ENCODE data around the gene SF3B5. TPM values are rescaled to one million over a fixed set of nuclear protein-coding genes. Genes with fewer than 3 reads are reported as not detected.

The SF3B5 gene
- total RNA-seq, 1 experiment from 2014 or later, result 139 TPM

- BruUV-seq (replicated peaks), result no TSS peak
These were observed 24.0 kb upstream of the SF3B5 start for GRCh38 chr6:144119376-144119775.

GRCh38 chr6:144115219-144115618 lies 19.8 kb upstream of the SF3B5 start:
- no peak for DNase-seq
- intact Hi-C loops (cut with micrococcal nuclease), result no loop called here
- BruUV-seq (replicated peaks), result no TSS peak

More at GRCh38 chr6:144119376-144119775, 24.0 kb upstream of the SF3B5 start:
- POLR2A ChIA-PET (ENCODE audit: unreplicated experiment), result no interaction called here
- Histone ChIP-seq H3K36me3 (ENCODE audit: low read depth, low read length) (no peaks in the 10 kb centered on the region), H3K9me2 (replicated peaks; ENCODE audit: low read length) (no peaks in the 10 kb centered on the region), H3K4me3 (ENCODE audit: low read length) (no peak overlapping the region), H2AFZ (ENCODE audit: low read length) (no peak overlapping the region), H4K20me1 (ENCODE audit: low read length) (no peaks in the 10 kb centered on the region), H3K9me3 (ENCODE audit: low read length) (no peaks in the 10 kb centered on the region), H3K9ac (ENCODE audit: low read length) (no peak overlapping the region), H3K79me2 (ENCODE audit: low read length) (no peaks in the 10 kb centered on the region), H3K4me1 (ENCODE audit: insufficient read depth, low read length) (no peaks in the 10 kb centered on the region), H3K27ac (ENCODE audit: low read length) (no peak overlapping the region), H3K4me2 (ENCODE audit: low read length) (no peak overlapping the region), H3K27me3 (ENCODE audit: low read length) (no peaks in the 10 kb centered on the region), H3F3A (ENCODE audit: low read length, unreplicated experiment) (no peaks in the 10 kb centered on the region)
- CTCF ChIA-PET, result no interaction called here
- intact Hi-C loops (cut with micrococcal nuclease), result no loop called here
- ATAC-seq (no peak), DNase-seq (no peak)
- TF ChIP-seq, protein P1, sequence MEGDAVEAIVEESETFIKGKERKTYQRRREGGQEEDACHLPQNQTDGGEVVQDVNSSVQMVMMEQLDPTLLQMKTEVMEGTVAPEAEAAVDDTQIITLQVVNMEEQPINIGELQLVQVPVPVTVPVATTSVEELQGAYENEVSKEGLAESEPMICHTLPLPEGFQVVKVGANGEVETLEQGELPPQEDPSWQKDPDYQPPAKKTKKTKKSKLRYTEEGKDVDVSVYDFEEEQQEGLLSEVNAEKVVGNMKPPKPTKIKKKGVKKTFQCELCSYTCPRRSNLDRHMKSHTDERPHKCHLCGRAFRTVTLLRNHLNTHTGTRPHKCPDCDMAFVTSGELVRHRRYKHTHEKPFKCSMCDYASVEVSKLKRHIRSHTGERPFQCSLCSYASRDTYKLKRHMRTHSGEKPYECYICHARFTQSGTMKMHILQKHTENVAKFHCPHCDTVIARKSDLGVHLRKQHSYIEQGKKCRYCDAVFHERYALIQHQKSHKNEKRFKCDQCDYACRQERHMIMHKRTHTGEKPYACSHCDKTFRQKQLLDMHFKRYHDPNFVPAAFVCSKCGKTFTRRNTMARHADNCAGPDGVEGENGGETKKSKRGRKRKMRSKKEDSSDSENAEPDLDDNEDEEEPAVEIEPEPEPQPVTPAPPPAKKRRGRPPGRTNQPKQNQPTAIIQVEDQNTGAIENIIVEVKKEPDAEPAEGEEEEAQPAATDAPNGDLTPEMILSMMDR (conservative IDR thresholded peaks at IDR 0.05; ENCODE audit: low read depth, low read length), result no peak
- TF ChIP-seq EZH2phosphoT487 (IDR thresholded peaks at IDR 0.05; ENCODE audit: borderline replicate concordance, low read length), result no peak

GRCh38 chr6:144113366-144113765 lies 18.0 kb upstream of the SF3B5 start:
- Histone ChIP-seq H2AFZ (ENCODE audit: low read length) (no peak overlapping the region), H3K36me3 (ENCODE audit: low read depth, low read length) (no peaks in the 10 kb centered on the region), H3K9me2 (replicated peaks; ENCODE audit: low read length) (no peaks in the 10 kb centered on the region), H3K27me3 (ENCODE audit: low read length) (no peaks in the 10 kb centered on the region), H3F3A (ENCODE audit: low read length, unreplicated experiment) (no peaks in the 10 kb centered on the region), H3K27ac (ENCODE audit: low read length) (no peak overlapping the region), H3K4me3 (ENCODE audit: low read length) (no peak overlapping the region), H4K20me1 (ENCODE audit: low read length) (no peaks in the 10 kb centered on the region), H3K9ac (ENCODE audit: low read length) (no peak overlapping the region), H3K4me1 (ENCODE audit: insufficient read depth, low read length) (no peaks in the 10 kb centered on the region), H3K4me2 (ENCODE audit: low read length) (no peak overlapping the region), H3K79me2 (ENCODE audit: low read length) (no peaks in the 10 kb centered on the region), H3K9me3 (ENCODE audit: low read length) (no peaks in the 10 kb centered on the region)
- TF ChIP-seq, protein P1 (conservative IDR thresholded peaks at IDR 0.05; ENCODE audit: low read depth, low read length), result no peak
- no peak for TF ChIP-seq EZH2phosphoT487 (IDR thresholded peaks at IDR 0.05; ENCODE audit: borderline replicate concordance, low read length)
- no peak for TF ChIP-seq EZH2 (IDR thresholded peaks at IDR 0.05; ENCODE audit: low read length, unreplicated experiment)
- DNase-seq, result no peak
- POLR2A ChIA-PET (ENCODE audit: unreplicated experiment), result no interaction called here
- CTCF ChIA-PET, result no interaction called here
- no TSS peak for BruUV-seq (replicated peaks)
- ATAC-seq, result no peak
- intact Hi-C loops (cut with micrococcal nuclease), result no loop called here

More at GRCh38 chr6:144115219-144115618, 19.8 kb upstream of the SF3B5 start:
- H3K79me2 ChIP-seq (ENCODE audit: low read length), result no peaks in the 10 kb centered on the region
- no peak for ATAC-seq
- no peaks in the 10 kb centered on the region for H3K27me3 ChIP-seq (ENCODE audit: low read length)
- no peak overlapping the region for H3K4me3 ChIP-seq (ENCODE audit: low read length)
- no peaks in the 10 kb centered on the region for H3K9me2 ChIP-seq (replicated peaks; ENCODE audit: low read length)
- no peaks in the 10 kb centered on the region for H3K36me3 ChIP-seq (ENCODE audit: low read depth, low read length)
- H4K20me1 ChIP-seq (ENCODE audit: low read length), result no peaks in the 10 kb centered on the region
- no peak overlapping the region for H3K27ac ChIP-seq (ENCODE audit: low read length)
- no peak overlapping the region for H2AFZ ChIP-seq (ENCODE audit: low read length)
- no peaks in the 10 kb centered on the region for H3K9me3 ChIP-seq (ENCODE audit: low read length)
- ChIA-PET POLR2A (ENCODE audit: unreplicated experiment) (no interaction called here), CTCF (no interaction called here)
- TF ChIP-seq, protein P1 (conservative IDR thresholded peaks at IDR 0.05; ENCODE audit: low read depth, low read length), result no peak
- TF ChIP-seq EZH2phosphoT487 (IDR thresholded peaks at IDR 0.05; ENCODE audit: borderline replicate concordance, low read length) (no peak), EZH2 (IDR thresholded peaks at IDR 0.05; ENCODE audit: low read length, unreplicated experiment) (no peak)
- no peak overlapping the region for H3K9ac ChIP-seq (ENCODE audit: low read length)
- H3F3A ChIP-seq (ENCODE audit: low read length, unreplicated experiment), result no peaks in the 10 kb centered on the region
- no peaks in the 10 kb centered on the region for H3K4me1 ChIP-seq (ENCODE audit: insufficient read depth, low read length)
- H3K4me2 ChIP-seq (ENCODE audit: low read length), result no peak overlapping the region

Measured in PC-3 (cell line).